Measurements from ENCODE around the gene MCF2L2.

DNA sequence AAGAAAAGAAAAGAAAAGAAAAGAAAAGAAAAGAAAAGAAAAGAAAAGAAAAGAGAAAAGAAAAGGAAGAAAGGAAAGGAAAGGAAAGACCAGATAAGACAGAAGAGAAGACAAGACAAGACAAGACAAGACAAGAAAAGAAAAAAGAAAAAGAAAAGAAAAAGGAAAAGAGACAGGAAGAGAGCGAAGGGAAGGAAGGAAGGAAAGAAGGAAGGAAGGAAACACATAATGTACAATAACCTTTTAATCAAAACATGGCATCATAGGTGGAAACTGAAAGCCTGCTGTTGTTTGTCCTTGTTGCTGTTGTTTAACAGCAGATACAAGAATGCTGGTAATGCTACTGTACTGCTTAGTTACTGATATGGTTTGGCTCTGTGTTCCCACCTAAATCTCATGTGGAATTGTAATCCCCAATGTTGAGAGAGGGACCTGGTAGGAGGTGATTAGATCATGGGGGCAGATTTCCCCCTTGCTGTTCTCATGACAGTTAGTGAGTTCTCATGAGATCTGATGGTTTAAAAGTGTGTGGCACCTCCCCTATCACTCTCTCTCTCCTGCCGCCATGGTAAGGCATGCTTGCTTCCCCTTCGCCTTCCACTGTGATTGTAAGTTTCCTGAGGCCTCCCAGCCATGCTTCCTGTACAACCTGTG lies 67.3 kb downstream of the MCF2L2 start:
- no peak for TF ChIP-seq YY1 (IDR thresholded peaks at IDR 0.05; ENCODE audit: insufficient read depth, insufficient read length)
- no peak for TF ChIP-seq ZNF274 (IDR thresholded peaks at IDR 0.05; ENCODE audit: low read depth, low read length)

Measured in NT2/D1 (cell line).